ENCODE data around the gene RNF186.

The RNF186 gene

GRCh38 chr1:19764848-19765247 is 50.2 kb downstream of the RNF186 start:
- no peak for TF ChIP-seq CTCF (conservative IDR thresholded peaks at IDR 0.05; ENCODE audit: low read depth, low read length)
- H3K4me3 ChIP-seq (ENCODE audit: low read length), result no peak overlapping the region
- DNase-seq (ENCODE audit: low read depth), result no peak

Measured in retinal pigment epithelial cell (primary cell).